ENCODE data around the gene PRC1. TPM values are rescaled to one million over a fixed set of nuclear protein-coding genes. Genes with fewer than 3 reads are reported as not detected.

PRC1 gene
- total RNA-seq, 1 experiment from 2014 or later, result 328 TPM

Small RNA genes lying within 50 kb of the gene (small RNA-seq; reads per million reads assigned to genes)
- not detected for gene RF00019

Other genes with a start within 250 kb of the PRC1 start
- 61.6 and 84.3 TPM in 2 replicates for gene FURIN, start 125.9 kb downstream of the PRC1 start, total RNA-seq (2014; rRNA removed; shearing (Covaris generic))
- 8.8 and 15.0 TPM in 2 replicates for gene FES, start 110.0 kb downstream of the PRC1 start, total RNA-seq (2014; rRNA removed; shearing (Covaris generic))
- gene MAN2A2, start 91.2 kb downstream of the PRC1 start, total RNA-seq (2014; rRNA removed; shearing (Covaris generic)), result 5.8 and 12.5 TPM in 2 replicates
- 27.9 and 30.3 TPM in 2 replicates for gene HDDC3, start 62.0 kb downstream of the PRC1 start, total RNA-seq (2014; rRNA removed; shearing (Covaris generic))
- 55.6 and 66.8 TPM in 2 replicates for gene UNC45A, start 59.2 kb downstream of the PRC1 start, total RNA-seq (2014; rRNA removed; shearing (Covaris generic))
- 14.0 and 14.1 TPM in 2 replicates for gene RCCD1, start 39.7 kb downstream of the PRC1 start, total RNA-seq (2014; rRNA removed; shearing (Covaris generic))
- gene VPS33B, start 28.1 kb upstream of the PRC1 start, total RNA-seq (2014; rRNA removed; shearing (Covaris generic)), result 11.6 and 12.7 TPM in 2 replicates
- gene SV2B, start 105.7 kb upstream of the PRC1 start, total RNA-seq (2014; rRNA removed; shearing (Covaris generic)), result 0.10 TPM in 1 of 2 replicates, not detected in the other